ENCODE measurements around the gene A4GALT. TPM values are rescaled to one million over a fixed set of nuclear protein-coding genes. Genes with fewer than 3 reads are reported as not detected.
"Not testable (repeated sequence)": the region's sequence is repeated elsewhere in the genome, so short reads cannot be mapped to it uniquely, and the experiment has no call there.

Gene A4GALT
- total RNA-seq, 1 experiment from 2014 or later = 22.1 TPM

GRCh38 chr22:42670921-42671709 is 49.6 kb downstream of the A4GALT start (continued):
- TF ChIP-seq AR (CRISPR knock-in tag; IDR thresholded peaks at IDR 0.05) (no peak), ZNF232 (CRISPR knock-in tag; IDR thresholded peaks at IDR 0.05) (no peak)

GRCh38 chr22:42670046-42670445 is 50.6 kb downstream of the A4GALT start:
- no peak for ATAC-seq
- Mint-ChIP-seq H3K27ac (no peak overlapping the region), H3K4me3 (no peak overlapping the region), H3K27me3 (ENCODE audit: low read depth) (peaks cover 3% of the 10 kb centered on the region; the same call in 1 of the 2 replicates), H3K36me3 (no peaks in the 10 kb centered on the region), H3K4me1 (peaks cover 3% of the 10 kb centered on the region), H3K9me3 (0 out of 2 replicates have a peak, but pooled peaks cover 4% of the 10 kb centered on the region)
- no peak for DNase-seq (ENCODE audit: low spot score)
- POLR2A ChIA-PET = no interaction called here
- TF ChIP-seq, protein P1, sequence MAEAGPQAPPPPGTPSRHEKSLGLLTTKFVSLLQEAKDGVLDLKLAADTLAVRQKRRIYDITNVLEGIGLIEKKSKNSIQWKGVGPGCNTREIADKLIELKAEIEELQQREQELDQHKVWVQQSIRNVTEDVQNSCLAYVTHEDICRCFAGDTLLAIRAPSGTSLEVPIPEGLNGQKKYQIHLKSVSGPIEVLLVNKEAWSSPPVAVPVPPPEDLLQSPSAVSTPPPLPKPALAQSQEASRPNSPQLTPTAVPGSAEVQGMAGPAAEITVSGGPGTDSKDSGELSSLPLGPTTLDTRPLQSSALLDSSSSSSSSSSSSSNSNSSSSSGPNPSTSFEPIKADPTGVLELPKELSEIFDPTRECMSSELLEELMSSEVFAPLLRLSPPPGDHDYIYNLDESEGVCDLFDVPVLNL (CRISPR knock-in tag; IDR thresholded peaks at IDR 0.05; ENCODE audit: borderline replicate concordance, low read depth) = no peak
- TF ChIP-seq SMAD3 (CRISPR knock-in tag; IDR thresholded peaks at IDR 0.05; ENCODE audit: borderline replicate concordance) = no peak
- CTCF ChIA-PET = no interaction called here

DNA sequence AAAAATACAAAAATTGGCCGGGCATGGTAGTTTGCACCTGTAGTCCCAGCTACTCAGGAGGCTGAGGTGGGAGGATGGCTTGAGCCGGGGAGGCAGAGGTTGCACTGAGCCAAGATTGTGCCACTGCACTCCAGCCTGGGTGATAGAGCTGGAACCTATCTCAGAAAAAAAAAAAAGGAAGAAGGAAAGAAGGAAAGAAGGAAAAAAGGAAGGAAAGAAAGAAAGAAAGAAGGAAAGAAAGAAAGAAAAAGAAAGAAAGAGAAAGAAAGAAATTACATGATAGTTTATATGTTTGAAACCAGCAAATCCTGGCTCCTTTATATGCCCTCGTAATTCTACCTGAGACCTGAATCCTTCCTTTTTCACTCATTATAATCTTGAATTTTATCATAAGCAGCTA is 54.3 kb downstream of the A4GALT start:
- CTCF ChIA-PET = interaction anchor here (0.6 to 1.1 kb wide), 2 partner anchors 11 to 40 kb away, joined by 3 to 4 read pairs; no protein-coding TSS in a partner anchor
- H3K27ac Mint-ChIP-seq; ATAC-seq; H3K9me3 Mint-ChIP-seq; H3K36me3 Mint-ChIP-seq; DNase-seq (ENCODE audit: low spot score); H3K4me1 Mint-ChIP-seq; POLR2A ChIA-PET; H3K4me3 Mint-ChIP-seq: not testable (repeated sequence)
- H3K27me3 Mint-ChIP-seq (ENCODE audit: low read depth) = peaks cover 25% of the 10 kb centered on the region

DNA sequence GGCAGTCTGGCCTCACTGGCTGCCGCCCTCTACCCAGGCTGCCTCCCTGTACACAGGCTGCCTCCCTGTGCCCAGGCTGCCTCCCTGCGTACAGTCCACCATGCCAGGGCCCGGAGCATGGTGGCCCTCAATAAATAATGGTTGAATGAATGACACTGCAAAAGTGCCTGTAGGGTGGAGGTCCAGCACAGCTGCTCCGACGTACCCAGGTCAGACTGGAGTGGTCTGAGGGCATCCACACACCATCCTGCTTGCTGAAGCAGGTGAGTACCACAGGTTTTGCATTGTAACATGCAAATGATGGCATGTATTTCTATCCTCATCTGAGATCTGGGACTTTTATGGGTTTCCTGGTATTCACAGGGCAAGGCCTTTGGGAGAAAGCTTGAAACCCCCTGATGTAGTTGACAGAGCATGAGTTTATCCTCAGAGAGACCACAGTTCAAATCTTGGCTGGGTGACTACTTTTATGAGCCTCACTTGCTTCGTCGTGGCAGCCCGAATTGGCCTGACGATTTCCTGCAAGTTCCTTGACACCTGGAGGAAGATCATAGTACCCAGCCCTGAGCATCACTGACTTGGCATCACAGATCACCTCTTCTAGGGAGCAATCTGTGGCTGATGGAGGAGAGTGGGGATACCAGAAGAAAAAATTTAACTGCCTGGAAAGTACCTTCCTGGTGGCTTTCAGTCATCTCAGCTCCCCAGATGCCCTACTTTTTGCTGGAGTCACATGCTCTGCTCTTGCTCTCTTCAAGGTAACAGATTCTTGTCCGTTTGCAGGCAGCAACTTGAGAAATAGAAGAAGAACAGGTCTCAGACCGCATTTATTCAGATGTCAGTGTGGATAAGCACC is 55.5 kb downstream of the A4GALT start:
- H3K27me3 Mint-ChIP-seq (ENCODE audit: low read depth) = peaks cover 25% of the 10 kb centered on the region
- POLR2A ChIA-PET = no interaction called here
- H3K36me3 Mint-ChIP-seq = no peaks in the 10 kb centered on the region
- DNase-seq (ENCODE audit: low spot score) (no peak), ATAC-seq (no peak)
- no peak overlapping the region for H3K27ac Mint-ChIP-seq
- no peak overlapping the region for H3K4me3 Mint-ChIP-seq
- H3K9me3 Mint-ChIP-seq = 0 out of 2 replicates have a peak, but pooled peaks cover 2% of the 10 kb centered on the region
- CTCF ChIA-PET = no interaction called here
- TF ChIP-seq NFE2L1 (CRISPR knock-in tag; IDR thresholded peaks at IDR 0.05) = no peak
- no peak for TF ChIP-seq FOXK1 (CRISPR knock-in tag; IDR thresholded peaks at IDR 0.05)
- TF ChIP-seq ZNF263 (CRISPR knock-in tag; IDR thresholded peaks at IDR 0.05; ENCODE audit: low read depth) = no peak
- TF ChIP-seq CREM (CRISPR knock-in tag; IDR thresholded peaks at IDR 0.05) = no peak
- no peak for TF ChIP-seq NR3C1 (CRISPR knock-in tag; conservative IDR thresholded peaks at IDR 0.05; ENCODE audit: low read depth)
- TF ChIP-seq MYBL2 (CRISPR knock-in tag; IDR thresholded peaks at IDR 0.05) = no peak
- TF ChIP-seq, protein P2, sequence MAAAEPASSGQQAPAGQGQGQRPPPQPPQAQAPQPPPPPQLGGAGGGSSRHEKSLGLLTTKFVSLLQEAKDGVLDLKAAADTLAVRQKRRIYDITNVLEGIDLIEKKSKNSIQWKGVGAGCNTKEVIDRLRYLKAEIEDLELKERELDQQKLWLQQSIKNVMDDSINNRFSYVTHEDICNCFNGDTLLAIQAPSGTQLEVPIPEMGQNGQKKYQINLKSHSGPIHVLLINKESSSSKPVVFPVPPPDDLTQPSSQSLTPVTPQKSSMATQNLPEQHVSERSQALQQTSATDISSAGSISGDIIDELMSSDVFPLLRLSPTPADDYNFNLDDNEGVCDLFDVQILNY (CRISPR knock-in tag; IDR thresholded peaks at IDR 0.05) = no peak
- TF ChIP-seq, protein P3, sequence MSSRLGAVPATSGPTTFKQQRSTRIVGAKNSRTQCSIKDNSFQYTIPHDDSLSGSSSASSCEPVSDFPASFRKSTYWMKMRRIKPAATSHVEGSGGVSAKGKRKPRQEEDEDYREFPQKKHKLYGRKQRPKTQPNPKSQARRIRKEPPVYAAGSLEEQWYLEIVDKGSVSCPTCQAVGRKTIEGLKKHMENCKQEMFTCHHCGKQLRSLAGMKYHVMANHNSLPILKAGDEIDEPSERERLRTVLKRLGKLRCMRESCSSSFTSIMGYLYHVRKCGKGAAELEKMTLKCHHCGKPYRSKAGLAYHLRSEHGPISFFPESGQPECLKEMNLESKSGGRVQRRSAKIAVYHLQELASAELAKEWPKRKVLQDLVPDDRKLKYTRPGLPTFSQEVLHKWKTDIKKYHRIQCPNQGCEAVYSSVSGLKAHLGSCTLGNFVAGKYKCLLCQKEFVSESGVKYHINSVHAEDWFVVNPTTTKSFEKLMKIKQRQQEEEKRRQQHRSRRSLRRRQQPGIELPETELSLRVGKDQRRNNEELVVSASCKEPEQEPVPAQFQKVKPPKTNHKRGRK (CRISPR knock-in tag; IDR thresholded peaks at IDR 0.05; ENCODE audit: borderline replicate concordance) = no peak
- TF ChIP-seq ELF4 (CRISPR knock-in tag; IDR thresholded peaks at IDR 0.05; ENCODE audit: low read depth) = no peak
- no peak for TF ChIP-seq GRHL2 (CRISPR knock-in tag; IDR thresholded peaks at IDR 0.05; ENCODE audit: insufficient replicate concordance, severe bottlenecking)
- H3K4me1 Mint-ChIP-seq = no peaks in the 10 kb centered on the region

Measured in WTC11 (cell line).